IMR-90 (cell line): ENCODE data around the gene OTOGL.

Experiments used
- ELK1 ChIP-seq: fragments of 150-350 bp; IDR thresholded peaks from 2 replicates; pipeline ENCODE4 v1.6.1; 2016; ENCODE audit warnings: low read depth, mild to moderate bottlenecking, low read length, moderate library complexity, borderline replicate concordance
- MAFK ChIP-seq: IDR thresholded peaks from 2 replicates; pipeline ENCODE4 v1.6.1; 2012; ENCODE audit warnings: low read depth, low read length, improper control_type of control experiment
- POLR2A ChIP-seq: IDR thresholded peaks from 2 replicates; pipeline ENCODE4 v1.6.1; 2012; ENCODE audit warnings: mild to moderate bottlenecking, low read depth, low read length
- RFX5 ChIP-seq: IDR thresholded peaks from 2 replicates; pipeline ENCODE4 v1.8.0; 2012; ENCODE audit warnings: low read depth, mild to moderate bottlenecking, low read length, moderate library complexity
- SMC3 ChIP-seq: fragments of 150-350 bp; IDR thresholded peaks from 2 replicates; pipeline ENCODE4 v1.6.1; 2016; ENCODE audit warnings: low read depth, mild to moderate bottlenecking, antibody characterized with exemption, low read length, moderate library complexity
- TF ChIP-seq, protein P1 (sequence below): conservative IDR thresholded peaks from 2 replicates; pipeline ENCODE4 v1.5.1; 2012; ENCODE audit warnings: mild to moderate bottlenecking, low read depth, low read length, improper control_type of control experiment

- TF ChIP-seq POLR2A (no peak), SMC3 (no peak), MAFK (no peak), ELK1 (no peak), RFX5 (no peak)
- TF ChIP-seq, protein P1, sequence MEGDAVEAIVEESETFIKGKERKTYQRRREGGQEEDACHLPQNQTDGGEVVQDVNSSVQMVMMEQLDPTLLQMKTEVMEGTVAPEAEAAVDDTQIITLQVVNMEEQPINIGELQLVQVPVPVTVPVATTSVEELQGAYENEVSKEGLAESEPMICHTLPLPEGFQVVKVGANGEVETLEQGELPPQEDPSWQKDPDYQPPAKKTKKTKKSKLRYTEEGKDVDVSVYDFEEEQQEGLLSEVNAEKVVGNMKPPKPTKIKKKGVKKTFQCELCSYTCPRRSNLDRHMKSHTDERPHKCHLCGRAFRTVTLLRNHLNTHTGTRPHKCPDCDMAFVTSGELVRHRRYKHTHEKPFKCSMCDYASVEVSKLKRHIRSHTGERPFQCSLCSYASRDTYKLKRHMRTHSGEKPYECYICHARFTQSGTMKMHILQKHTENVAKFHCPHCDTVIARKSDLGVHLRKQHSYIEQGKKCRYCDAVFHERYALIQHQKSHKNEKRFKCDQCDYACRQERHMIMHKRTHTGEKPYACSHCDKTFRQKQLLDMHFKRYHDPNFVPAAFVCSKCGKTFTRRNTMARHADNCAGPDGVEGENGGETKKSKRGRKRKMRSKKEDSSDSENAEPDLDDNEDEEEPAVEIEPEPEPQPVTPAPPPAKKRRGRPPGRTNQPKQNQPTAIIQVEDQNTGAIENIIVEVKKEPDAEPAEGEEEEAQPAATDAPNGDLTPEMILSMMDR, result no peak
Measured at GRCh38 chr12:80151131-80151530, 51.8 kb downstream of the OTOGL start.
